PC-3 (cell line): ENCODE data around the gene GLYATL2.

Experiments used
- EZH2 ChIP-seq: fragments of 300-600 bp; sonication (generic); IDR thresholded peaks from one replicate; pipeline ENCODE4 v1.6.1; 2017; ENCODE audit warnings: antibody characterized with exemption, mild to moderate bottlenecking, low read length; ENCODE audit not compliant: unreplicated experiment
- TF ChIP-seq, protein P1 (sequence below): fragments of 300-600 bp; sonication (generic); conservative IDR thresholded peaks from 2 replicates; pipeline ENCODE4 v1.5.1; 2017; ENCODE audit warnings: antibody characterized with exemption, low read depth, mild to moderate bottlenecking, low read length

DNA sequence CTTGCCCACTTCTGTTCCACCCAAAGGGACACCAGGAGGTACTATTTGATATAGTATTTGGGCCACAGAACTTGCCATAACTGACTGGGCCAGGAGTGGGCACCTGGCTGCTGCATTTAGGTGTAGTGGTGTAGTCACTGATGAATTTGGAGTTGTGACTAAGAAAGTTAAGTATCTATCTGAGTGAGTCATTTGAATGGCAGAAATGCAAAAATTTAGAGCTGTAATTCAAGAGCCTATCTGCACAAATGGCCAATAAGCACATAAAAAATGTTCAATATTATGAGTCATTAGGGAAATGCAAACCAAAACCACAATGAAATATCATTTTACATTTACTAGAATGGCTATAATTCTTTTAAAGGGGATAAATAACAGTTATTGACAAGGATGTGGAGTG is 14.7 kb downstream of the GLYATL2 start:
- TF ChIP-seq, protein P1, sequence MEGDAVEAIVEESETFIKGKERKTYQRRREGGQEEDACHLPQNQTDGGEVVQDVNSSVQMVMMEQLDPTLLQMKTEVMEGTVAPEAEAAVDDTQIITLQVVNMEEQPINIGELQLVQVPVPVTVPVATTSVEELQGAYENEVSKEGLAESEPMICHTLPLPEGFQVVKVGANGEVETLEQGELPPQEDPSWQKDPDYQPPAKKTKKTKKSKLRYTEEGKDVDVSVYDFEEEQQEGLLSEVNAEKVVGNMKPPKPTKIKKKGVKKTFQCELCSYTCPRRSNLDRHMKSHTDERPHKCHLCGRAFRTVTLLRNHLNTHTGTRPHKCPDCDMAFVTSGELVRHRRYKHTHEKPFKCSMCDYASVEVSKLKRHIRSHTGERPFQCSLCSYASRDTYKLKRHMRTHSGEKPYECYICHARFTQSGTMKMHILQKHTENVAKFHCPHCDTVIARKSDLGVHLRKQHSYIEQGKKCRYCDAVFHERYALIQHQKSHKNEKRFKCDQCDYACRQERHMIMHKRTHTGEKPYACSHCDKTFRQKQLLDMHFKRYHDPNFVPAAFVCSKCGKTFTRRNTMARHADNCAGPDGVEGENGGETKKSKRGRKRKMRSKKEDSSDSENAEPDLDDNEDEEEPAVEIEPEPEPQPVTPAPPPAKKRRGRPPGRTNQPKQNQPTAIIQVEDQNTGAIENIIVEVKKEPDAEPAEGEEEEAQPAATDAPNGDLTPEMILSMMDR, result peak; percentile 50
- no peak for TF ChIP-seq EZH2
